IPS-NIHi7 (cell line): ENCODE measurements around the gene ARL2.
A peak's percentile ranks its signal among the peaks of the same experiment; 100 is the strongest.

Experiments
- DNase-seq: peaks from one replicate; pipeline ENCODE4 v3.0.0; 2012; ENCODE audit warnings: mixed read lengths; ENCODE audit errors: extremely low spot score

ARL2 gene

DNA sequence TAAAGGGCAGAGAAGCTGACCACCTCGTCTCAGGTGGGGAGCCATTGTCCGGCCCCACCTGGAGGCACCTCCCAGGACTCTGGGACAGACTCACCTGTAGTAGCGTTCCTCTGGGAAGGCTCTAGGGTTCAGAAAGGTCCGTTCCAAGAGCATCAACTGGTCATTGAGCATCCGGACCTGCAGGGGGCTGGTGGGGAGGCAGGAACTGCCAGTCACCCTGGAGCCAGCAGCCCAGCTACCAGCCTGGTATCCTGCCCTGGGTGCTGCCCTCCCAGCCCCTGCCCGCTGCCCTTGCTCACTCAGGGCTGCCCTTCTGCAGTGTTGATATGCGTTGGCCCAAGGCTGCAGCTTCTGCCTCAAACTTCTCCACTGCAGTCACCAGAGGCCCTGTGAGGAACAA, 31.8 kb downstream of the ARL2 start:
- no peak for DNase-seq

DNA sequence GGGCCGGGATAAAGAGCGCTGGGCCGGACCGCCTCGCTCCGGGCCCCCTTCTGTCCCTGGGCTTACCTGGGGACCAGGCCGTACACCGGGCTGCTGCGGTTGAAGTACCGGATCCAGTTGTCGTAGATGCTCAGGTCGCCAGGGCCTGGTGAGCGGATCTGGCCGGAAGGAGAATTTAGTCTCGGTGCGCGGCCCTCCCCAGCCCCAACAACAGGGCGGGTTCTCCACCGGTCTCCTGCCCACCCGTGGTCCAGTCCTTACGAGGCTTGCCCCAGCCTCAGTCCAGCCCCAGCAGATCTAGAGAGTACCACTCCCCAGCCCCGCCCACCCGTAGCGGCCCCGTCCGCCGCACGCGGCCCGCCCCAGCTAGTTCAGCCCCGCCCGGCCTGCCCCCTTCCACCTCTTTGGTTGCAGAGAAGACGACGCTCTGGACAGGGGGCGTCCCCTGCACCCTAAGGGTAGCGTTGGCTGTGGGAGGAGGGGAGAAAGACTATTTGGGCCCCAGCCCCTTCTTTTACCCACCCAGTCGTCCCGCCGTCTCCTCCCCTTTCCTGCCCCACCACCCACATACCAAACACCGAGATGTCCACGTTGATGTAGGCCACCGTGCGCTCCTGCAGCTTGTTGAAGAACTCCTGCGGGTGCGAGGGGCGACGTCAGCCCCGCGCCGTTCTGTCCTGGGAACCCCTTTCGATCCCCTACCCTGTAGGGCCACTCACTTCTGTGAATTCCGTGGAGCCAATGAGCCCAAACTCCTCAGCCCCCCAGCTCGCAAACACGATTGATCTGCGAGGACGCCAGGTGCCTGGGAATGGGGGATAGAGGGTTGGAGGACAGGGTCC, 33.8 kb downstream of the ARL2 start:
- peak; percentile 54 for DNase-seq

DNA sequence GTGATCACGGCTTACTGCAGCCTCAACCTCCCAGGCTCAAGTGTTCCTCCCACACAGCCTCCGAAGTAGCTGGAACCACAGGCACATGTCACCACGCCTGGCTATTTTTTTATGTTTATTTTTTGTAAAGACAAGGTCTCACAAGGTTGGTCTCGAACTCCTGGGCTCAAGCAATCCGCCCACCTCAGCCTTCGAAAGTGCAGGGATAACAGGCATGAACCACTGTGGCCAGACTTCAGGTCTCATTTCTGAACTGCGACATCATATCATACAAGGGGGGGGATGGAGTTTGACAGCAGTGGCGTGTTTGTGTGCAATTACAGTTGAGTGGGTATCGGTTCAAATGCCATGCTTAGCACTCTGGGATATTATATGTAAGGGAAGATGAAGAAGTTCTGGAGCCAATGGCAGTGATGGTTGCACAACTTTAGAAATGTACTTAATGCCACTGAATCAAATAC, 37.5 kb downstream of the ARL2 start:
- no peak for DNase-seq

DNA sequence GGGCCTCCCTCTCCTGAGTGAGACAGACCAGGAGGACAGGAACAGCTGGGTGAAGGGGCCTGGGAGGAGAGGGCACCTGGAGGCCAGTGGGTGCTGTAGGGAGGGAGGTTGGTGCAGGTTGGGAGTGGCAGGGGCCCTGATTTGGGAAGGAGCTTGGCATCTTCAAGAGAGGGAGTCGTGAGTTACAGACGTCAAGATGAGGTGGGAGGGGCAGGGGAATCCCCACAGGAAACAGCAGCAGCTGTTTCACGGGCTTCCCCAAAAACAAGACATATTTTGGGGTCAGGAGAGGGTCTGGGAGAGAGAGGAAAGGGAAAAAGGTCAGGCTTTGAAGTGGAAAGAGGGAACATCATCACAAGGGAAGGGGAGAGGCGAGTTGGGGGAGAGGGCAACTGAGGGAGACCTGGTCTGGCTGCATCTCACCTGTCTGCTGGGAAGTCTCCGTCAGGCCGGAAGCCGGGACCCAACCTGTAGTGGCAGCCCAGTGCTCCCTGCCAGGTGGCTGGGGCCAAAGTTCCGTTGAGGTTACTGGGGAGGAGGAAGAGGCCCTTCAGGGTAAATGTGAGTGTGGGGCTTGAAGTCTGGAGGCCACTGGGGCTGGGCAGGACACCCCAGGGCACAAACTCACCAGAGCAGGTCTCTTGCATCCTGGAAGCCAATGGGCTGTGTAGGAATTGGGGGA, 40.0 kb downstream of the ARL2 start:
- DNase-seq, result no peak

DNA sequence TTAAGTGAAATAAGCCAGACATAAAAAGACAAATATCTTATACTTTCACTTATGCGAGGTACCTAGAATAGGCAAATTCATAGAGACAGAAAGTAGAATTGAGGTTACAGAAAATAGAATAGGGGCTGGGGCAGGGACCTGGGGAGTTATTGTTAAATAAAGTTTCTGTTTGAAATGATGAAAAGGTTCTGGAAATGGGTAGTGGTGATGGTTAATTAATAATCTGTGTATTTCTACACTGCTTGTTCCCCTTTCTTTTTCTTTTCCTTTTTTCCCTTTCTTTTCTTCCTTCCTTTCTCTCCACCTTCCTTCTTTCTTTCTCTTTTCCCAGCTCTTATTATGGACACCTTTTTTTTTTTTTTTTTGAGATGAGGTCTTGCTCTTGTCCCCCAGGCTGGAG, 41.6 kb downstream of the ARL2 start:
- no peak for DNase-seq

DNA sequence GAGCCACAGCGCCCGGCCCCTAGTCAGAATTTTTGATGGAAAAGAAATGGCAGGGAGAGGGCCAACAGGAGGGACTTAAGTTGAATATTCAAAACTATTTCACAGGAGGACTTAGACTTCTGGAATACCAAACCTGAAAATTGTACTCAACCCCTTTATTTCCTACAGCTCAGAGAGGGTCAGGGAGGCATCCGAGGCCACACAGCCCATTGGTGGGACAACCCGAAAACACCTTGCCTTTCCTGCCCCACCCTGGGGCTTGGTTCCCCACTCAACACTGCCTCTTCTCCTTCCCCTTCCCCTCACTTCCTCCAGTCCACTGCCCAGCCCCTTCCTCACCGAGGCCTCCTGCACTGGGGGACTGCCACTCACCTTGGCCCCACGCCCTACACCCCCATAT, 43.0 kb downstream of the ARL2 start:
- no peak for DNase-seq

DNA sequence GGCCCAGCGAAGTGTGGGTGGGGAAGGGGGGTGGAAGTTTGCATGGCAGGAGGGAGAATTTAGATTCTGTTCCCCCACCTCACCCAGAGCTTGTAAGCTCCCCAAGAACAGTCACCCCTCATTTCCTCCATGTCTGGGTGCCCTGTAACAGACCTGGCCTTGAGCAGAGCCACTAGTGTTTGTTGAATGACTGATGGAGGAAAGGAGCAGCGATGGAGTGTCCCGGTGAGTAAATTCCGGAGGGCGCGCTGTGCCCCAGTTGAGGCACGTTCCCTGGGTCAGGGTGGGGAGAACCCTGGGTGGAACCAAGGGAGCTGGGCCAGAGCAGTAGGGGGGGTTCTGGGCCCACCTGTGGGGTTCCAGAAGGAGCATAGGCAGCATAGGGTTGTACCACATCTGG, 43.6 kb downstream of the ARL2 start:
- DNase-seq, result no peak

DNA sequence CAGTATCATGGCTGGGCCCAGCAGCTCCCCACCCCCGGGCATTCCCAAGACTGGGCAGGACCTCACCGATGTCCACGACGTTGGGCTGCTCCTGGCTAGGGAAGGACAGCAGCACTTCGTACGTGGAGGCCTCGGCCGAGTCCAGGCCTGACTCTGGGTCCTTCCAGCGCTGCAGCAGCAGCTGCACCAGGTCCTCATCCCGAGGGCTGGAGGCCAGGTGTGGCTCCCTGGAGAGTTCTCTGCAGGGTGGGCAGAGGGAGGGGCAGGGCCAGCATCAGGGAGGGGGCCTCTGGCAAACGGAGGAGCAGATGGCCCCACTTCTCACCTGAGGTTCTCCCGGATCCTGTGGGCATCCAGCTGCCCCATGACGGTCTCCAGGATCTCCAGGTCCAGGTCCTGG, 44.1 kb downstream of the ARL2 start:
- DNase-seq, result no peak

DNA sequence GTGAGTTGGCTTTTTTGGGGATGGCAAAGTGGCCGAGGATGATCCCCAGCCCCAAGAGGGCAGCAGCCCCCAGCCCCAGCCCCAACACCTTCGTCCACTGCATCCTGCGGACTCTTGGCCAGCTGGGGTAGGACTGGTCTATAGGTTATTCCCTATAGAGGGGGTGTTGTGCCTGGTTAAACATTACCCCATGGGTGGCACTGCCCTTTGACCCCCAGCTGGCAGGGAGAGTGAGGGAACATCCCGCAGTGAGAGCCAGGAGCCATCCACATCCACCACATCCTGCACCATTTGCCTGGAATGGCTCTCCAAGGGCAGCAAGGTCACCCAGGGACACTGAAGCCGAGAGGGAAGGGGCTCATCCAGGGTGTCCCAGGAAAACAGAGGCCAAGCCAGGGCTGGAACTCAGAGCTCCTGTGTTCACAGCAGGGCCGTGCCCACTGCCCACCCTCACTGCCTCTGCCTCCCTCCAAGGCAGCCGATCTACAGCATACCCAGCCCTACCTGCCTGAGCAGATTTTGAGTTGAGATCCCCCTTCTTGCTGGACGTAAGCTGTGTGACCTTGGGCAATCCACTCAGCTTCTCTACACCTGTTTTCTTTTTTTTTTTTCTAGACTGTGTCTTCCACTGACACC, 44.6 kb downstream of the ARL2 start, which contains the start of gene NAALADL1:
Gene NAALADL1, minus strand, starts transcription at position 135 of the 636 bp plus-strand sequence. Its CDS starts 32 bp downstream, at position 103.
- DNase-seq, result no peak

DNA sequence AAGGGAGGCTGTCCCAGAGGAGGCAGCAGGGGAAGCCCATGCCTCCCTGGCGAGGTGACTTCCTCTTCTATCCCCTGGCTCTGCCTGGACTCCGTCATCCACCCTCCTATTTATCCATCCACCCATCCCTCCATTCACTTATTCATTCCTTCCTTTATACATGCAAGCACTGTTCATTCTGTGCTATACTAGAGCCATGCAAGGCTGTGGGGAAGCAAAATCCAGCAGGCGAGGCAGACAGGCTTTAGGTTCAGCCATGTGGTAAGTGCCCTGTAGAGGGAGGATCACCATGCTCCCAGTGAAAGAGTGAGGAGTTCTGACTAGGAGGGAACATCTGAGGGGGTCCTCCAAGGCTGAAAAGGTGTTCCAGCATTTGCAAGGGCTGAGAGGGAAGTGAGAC, 45.6 kb downstream of the ARL2 start:
- no peak for DNase-seq

DNA sequence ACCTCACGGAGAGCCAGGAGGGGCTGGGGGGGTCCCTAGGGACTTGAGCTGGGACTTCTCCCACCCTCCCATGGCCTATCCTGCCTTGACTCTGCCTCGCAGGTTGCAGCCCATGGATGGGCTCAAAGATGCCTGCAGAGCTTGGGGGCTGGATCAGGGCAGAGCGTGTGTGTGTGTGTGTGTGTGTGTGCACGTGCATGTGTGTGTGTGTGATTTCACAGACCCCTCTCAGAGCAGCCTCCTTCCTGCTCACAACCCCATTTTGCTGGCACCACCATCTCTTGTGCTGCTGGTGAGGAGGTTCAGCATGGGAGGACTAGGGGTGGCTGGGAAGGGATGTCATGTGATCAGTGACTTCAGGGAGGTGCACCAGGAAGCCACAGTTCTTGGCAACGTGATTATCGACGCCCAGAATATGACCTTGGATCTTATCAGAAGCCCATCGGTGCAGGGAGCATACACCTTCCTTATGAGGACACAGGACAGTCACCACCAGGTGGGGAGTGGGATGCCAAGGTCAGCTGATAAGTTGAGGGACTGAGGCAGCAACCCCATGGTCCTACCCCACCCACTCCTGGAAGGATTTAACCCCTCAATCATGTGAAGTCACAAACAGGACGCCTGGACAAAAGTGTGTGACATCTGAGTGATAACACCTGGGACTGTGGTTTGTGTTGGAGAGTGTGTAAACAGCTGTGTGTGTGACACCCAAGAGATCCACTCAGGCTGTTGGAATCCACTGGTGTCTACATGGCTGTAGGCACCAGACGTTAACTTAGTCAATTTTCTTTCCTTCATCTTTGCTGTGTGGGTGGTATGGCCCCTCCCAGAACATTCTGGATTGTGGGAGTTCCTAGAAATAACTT, 46.2 kb downstream of the ARL2 start:
- DNase-seq, result no peak

DNA sequence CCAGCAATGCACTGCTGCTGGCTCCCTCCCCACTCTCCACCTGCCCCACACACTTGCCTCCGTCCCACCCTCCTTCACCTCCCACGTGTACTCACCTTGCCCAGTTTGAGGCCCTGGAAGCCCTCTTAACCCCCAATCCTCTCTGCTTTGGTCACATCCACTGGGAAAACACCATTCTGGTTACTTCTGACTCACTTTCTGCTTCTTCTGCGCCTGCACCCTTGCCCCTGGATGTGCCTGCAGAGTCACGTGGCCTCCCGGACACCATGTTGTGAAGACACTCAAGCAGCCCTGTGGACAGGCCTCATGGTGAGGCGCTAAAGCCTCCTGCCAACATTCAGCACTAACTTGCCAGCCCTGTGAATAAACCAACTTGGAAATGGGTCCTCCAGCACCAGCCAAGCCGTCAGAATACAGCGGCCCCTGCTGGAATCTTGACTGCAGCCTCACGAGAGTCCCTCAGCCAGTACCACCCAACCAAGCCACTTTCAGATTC, 47.0 kb downstream of the ARL2 start:
- DNase-seq, result peak; percentile 83

DNA sequence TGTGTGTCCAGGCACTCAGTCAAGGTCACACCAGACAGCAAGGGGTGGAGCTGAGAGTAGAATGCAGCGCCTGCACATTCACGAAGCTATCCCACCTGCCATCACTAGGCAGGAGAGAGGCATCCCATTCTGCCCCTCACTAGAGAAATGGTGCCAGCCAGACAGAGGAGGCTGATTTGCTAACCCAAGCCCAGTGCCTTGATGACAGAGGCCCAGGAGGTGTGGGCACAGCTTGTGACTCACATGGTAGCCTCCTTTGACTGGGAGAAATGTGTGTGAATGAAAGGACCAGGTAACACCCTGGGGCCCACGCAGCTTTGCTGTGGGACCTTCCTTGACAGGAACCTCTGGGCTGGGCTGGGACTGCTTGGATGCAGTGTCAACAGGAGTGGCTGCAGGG, 49.6 kb downstream of the ARL2 start:
- DNase-seq, result no peak

DNA sequence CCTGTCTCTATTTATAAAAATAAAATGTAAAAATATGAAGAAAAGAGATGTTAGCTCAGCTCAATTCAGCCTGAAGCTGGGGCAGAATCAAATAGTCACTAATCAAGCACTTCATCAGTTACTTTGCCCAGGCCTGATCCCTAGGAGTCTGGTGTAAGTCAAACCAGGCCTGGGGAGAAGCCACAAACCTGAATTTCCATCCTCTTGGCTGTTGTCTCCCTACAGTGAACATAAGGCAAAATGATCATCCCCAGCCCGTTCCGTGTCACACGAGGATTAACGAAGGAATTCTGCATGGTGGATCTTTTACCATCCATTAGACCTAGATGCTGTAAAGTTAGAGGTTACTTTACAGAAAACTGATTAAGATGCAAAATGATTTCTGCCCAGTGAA, 50.9 kb downstream of the ARL2 start:
- DNase-seq, result no peak

DNA sequence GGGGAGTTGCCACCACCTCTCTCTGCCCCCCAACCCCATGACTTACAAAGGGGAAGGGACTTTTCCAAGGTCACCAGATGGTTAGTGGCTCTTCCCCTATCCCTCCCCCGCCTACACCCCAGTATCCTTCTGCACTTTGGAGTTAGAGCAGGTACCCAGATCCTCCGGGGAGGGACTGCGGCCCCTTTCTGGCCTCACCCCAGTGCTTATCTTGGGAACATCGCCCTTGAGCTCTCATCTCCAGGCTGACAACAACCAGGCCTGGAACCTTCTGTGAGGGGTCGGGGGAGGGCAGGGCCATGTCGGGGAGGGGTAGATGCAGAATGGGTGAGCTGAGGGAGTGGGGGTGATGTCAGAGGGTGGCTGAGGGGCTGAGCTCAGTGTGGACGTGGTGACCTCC, 51.9 kb downstream of the ARL2 start:
- no peak for DNase-seq

DNA sequence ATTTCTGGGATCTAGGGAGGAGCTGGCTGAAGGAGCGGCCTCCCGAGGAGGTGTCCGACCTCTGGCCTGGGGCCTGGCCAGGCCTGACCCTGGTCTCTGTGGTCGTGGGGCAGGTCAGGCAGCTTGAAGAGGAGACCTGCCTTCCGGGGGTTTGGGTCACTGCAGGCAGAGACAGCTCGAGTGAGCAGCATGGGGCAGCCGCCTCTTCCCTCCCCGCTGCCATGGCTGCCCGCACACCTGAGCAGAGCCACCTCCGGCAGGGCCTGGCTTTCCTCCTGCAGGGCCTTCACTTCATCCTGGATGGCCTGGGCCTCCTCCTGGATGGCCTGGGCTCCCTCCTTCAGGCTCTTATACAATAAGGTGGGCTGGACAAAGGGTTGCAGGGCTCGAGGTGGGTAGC, 52.4 kb downstream of the ARL2 start:
- DNase-seq, result no peak

DNA sequence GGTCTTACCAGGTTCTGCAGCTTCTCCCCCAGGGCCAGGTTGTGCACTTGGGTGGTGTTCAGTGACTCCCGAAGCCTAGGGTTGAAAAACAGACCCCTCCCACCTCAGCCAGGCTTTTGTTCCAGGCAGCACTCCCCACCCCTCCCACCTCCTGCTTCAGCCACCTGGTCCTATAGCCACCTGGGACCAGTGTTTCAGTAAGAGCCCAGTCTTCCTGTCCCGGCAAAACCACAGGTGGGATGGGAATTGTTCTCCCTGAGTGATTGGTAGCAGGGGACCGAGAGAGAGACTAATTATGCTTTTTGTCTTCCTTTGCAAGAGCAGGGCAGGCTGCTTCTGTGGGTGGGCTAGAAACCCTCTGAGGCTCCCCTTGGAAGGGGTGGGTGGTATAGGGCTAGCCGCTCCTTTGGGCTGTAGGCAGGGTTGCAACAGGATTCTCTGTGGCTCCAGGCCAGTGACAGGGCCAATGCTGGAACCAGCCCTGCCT, 52.9 kb downstream of the ARL2 start:
- DNase-seq, result peak; percentile 64

DNA sequence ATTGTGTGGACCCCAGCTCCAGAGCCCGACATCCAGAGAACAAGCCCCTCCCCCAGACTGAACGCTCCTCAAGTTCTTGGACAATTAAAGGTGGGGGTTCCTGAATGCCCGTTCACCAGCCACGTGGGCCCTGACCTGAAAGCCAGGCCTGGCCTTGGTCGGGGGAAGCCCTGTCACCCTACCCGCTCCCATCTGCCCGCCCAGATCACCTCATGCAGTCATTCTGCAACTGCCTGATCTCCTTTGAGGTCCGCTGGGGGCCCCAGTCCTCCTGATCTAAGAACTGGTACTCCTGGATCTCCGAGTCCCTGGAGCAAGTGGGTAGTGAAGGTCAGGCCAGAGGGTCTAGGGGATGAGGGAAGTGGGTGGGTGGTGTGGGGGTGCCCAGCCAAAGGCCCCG, 53.5 kb downstream of the ARL2 start:
- DNase-seq, result no peak

DNA sequence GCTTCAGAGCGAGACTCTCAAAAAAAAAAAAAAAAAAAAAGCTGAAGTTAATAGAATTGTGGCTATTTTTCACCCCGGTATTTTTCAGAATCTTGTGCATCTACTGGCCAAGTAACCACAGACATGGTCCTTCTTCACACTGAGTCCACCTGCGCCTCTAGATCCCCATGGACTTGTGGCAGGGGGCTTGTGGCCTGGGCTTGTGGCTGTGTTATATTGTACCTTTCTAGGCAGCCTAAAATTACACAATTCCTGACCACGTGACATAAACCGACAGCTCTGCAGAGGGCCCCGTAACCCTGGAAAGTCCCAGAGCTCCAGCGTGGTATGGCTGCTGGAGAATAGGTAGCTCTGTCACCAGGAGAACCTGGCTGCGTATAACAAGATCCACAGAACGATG, 55.3 kb downstream of the ARL2 start:
- DNase-seq, result no peak
